Kidney epithelial cell (primary cell): ENCODE results near the gene IL17F. TPM values are rescaled to one million over a fixed set of nuclear protein-coding genes. Genes with fewer than 3 reads are reported as not detected.

ENCODE experiments used
- DNase-seq: peaks from one replicate; pipeline ENCODE4 v3.0.0-alpha.2; 2010; ENCODE audit warnings: low read depth
- H3K27me3 ChIP-seq: 2 replicates; pipeline ENCODE4 v1.6.0; 2011; ENCODE audit warnings: low read length; ENCODE audit not compliant: control insufficient read depth, insufficient read depth
- H3K36me3 ChIP-seq: 2 replicates; pipeline ENCODE4 v1.5.1; 2011; ENCODE audit warnings: low read length; ENCODE audit not compliant: control insufficient read depth, insufficient read depth
- H3K4me3 ChIP-seq: 2 replicates; pipeline ENCODE4 v1.5.1; 2011; ENCODE audit warnings: low read depth, mild to moderate bottlenecking, control low read depth, low read length
- CTCF ChIP-seq: IDR thresholded peaks from 2 replicates; pipeline ENCODE4 v1.5.1; 2011; ENCODE audit warnings: mild to moderate bottlenecking, moderate library complexity, low read length, control low read depth, inconsistent platforms; ENCODE audit not compliant: insufficient read depth, poor library complexity, severe bottlenecking
- total RNA-seq: library from RNA; depleted of rRNA; stranded (reverse); fragments of >200 nt; gene quantifications from 2 replicates; pipeline ENCODE4 v1.2.3, GENCODE V29; 2015

IL17F gene
- total RNA-seq, 1 donor from 2014 or later, result not detected

- Histone ChIP-seq H3K36me3 (no peaks in the 10 kb centered on the region), H3K27me3 (no peaks in the 10 kb centered on the region), H3K4me3 (no peak overlapping the region)
- TF ChIP-seq CTCF, result no peak
- no peak for DNase-seq
These were observed 31.2 kb downstream of the IL17F start for GRCh38 chr6:52213127-52213526.

- H3K27me3 ChIP-seq, result no peaks in the 10 kb centered on the region
- no peak for TF ChIP-seq CTCF
- H3K36me3 ChIP-seq, result no peaks in the 10 kb centered on the region
- no peak for DNase-seq
- H3K4me3 ChIP-seq, result no peak overlapping the region
These were observed 34.1 kb downstream of the IL17F start for GRCh38 chr6:52210227-52210626.

- Histone ChIP-seq H3K27me3 (no peaks in the 10 kb centered on the region), H3K4me3 (no peak overlapping the region), H3K36me3 (no peaks in the 10 kb centered on the region)
- no peak for TF ChIP-seq CTCF
- DNase-seq, result no peak
These were observed 34.5 kb downstream of the IL17F start for GRCh38 chr6:52209770-52210169.

GRCh38 chr6:52208612-52209011, 35.7 kb downstream of the IL17F start:
- H3K27me3 ChIP-seq, result no peaks in the 10 kb centered on the region
- no peak for TF ChIP-seq CTCF
- DNase-seq, result no peak
- no peaks in the 10 kb centered on the region for H3K36me3 ChIP-seq
- no peak overlapping the region for H3K4me3 ChIP-seq

GRCh38 chr6:52207066-52207465, 37.2 kb downstream of the IL17F start:
- TF ChIP-seq CTCF, result peak; percentile 14
- DNase-seq, result no peak

GRCh38 chr6:52201493-52201892, 42.8 kb downstream of the IL17F start:
- TF ChIP-seq CTCF, result no peak
- no peaks in the 10 kb centered on the region for H3K27me3 ChIP-seq

More at GRCh38 chr6:52207066-52207465, 37.2 kb downstream of the IL17F start:
- Histone ChIP-seq H3K4me3 (no peak overlapping the region), H3K36me3 (no peaks in the 10 kb centered on the region), H3K27me3 (no peaks in the 10 kb centered on the region)

More at GRCh38 chr6:52201493-52201892, 42.8 kb downstream of the IL17F start:
- no peak for DNase-seq
- H3K4me3 ChIP-seq, result no peak overlapping the region
- H3K36me3 ChIP-seq, result no peaks in the 10 kb centered on the region
